Measurements from ENCODE around the gene SNX15.

The SNX15 gene

DNA sequence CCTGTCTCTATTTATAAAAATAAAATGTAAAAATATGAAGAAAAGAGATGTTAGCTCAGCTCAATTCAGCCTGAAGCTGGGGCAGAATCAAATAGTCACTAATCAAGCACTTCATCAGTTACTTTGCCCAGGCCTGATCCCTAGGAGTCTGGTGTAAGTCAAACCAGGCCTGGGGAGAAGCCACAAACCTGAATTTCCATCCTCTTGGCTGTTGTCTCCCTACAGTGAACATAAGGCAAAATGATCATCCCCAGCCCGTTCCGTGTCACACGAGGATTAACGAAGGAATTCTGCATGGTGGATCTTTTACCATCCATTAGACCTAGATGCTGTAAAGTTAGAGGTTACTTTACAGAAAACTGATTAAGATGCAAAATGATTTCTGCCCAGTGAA is 37.6 kb downstream of the SNX15 start:
- H3K4me3 ChIP-seq (ENCODE audit: low read depth, low read length), result no peak overlapping the region
- peak; percentile 25 for DNase-seq
- no peaks in the 10 kb centered on the region for H3K36me3 ChIP-seq
- TF ChIP-seq, protein P1, sequence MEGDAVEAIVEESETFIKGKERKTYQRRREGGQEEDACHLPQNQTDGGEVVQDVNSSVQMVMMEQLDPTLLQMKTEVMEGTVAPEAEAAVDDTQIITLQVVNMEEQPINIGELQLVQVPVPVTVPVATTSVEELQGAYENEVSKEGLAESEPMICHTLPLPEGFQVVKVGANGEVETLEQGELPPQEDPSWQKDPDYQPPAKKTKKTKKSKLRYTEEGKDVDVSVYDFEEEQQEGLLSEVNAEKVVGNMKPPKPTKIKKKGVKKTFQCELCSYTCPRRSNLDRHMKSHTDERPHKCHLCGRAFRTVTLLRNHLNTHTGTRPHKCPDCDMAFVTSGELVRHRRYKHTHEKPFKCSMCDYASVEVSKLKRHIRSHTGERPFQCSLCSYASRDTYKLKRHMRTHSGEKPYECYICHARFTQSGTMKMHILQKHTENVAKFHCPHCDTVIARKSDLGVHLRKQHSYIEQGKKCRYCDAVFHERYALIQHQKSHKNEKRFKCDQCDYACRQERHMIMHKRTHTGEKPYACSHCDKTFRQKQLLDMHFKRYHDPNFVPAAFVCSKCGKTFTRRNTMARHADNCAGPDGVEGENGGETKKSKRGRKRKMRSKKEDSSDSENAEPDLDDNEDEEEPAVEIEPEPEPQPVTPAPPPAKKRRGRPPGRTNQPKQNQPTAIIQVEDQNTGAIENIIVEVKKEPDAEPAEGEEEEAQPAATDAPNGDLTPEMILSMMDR (IDR thresholded peaks at IDR 0.05; ENCODE audit: low read depth, low read length), result no peak
- H3K27me3 ChIP-seq, result no peaks in the 10 kb centered on the region
- H3K4me1 ChIP-seq, result no peaks in the 10 kb centered on the region
- H3K9me3 ChIP-seq, result no peaks in the 10 kb centered on the region

DNA sequence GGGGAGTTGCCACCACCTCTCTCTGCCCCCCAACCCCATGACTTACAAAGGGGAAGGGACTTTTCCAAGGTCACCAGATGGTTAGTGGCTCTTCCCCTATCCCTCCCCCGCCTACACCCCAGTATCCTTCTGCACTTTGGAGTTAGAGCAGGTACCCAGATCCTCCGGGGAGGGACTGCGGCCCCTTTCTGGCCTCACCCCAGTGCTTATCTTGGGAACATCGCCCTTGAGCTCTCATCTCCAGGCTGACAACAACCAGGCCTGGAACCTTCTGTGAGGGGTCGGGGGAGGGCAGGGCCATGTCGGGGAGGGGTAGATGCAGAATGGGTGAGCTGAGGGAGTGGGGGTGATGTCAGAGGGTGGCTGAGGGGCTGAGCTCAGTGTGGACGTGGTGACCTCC is 38.6 kb downstream of the SNX15 start:
- TF ChIP-seq, protein P1 (IDR thresholded peaks at IDR 0.05; ENCODE audit: low read depth, low read length), result no peak
- H3K36me3 ChIP-seq, result no peaks in the 10 kb centered on the region
- H3K9me3 ChIP-seq, result no peaks in the 10 kb centered on the region
- H3K4me1 ChIP-seq, result no peaks in the 10 kb centered on the region
- no peaks in the 10 kb centered on the region for H3K27me3 ChIP-seq
- no peak for DNase-seq
- H3K4me3 ChIP-seq (ENCODE audit: low read depth, low read length), result no peak overlapping the region

DNA sequence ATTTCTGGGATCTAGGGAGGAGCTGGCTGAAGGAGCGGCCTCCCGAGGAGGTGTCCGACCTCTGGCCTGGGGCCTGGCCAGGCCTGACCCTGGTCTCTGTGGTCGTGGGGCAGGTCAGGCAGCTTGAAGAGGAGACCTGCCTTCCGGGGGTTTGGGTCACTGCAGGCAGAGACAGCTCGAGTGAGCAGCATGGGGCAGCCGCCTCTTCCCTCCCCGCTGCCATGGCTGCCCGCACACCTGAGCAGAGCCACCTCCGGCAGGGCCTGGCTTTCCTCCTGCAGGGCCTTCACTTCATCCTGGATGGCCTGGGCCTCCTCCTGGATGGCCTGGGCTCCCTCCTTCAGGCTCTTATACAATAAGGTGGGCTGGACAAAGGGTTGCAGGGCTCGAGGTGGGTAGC is 39.1 kb downstream of the SNX15 start:
- TF ChIP-seq, protein P1 (IDR thresholded peaks at IDR 0.05; ENCODE audit: low read depth, low read length), result no peak
- Histone ChIP-seq H3K9me3 (no peaks in the 10 kb centered on the region), H3K36me3 (no peaks in the 10 kb centered on the region), H3K27me3 (no peaks in the 10 kb centered on the region), H3K4me3 (ENCODE audit: low read depth, low read length) (no peak overlapping the region), H3K4me1 (no peaks in the 10 kb centered on the region)
- no peak for DNase-seq

DNA sequence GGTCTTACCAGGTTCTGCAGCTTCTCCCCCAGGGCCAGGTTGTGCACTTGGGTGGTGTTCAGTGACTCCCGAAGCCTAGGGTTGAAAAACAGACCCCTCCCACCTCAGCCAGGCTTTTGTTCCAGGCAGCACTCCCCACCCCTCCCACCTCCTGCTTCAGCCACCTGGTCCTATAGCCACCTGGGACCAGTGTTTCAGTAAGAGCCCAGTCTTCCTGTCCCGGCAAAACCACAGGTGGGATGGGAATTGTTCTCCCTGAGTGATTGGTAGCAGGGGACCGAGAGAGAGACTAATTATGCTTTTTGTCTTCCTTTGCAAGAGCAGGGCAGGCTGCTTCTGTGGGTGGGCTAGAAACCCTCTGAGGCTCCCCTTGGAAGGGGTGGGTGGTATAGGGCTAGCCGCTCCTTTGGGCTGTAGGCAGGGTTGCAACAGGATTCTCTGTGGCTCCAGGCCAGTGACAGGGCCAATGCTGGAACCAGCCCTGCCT is 39.6 kb downstream of the SNX15 start:
- H3K4me3 ChIP-seq (ENCODE audit: low read depth, low read length), result no peak overlapping the region

DNA sequence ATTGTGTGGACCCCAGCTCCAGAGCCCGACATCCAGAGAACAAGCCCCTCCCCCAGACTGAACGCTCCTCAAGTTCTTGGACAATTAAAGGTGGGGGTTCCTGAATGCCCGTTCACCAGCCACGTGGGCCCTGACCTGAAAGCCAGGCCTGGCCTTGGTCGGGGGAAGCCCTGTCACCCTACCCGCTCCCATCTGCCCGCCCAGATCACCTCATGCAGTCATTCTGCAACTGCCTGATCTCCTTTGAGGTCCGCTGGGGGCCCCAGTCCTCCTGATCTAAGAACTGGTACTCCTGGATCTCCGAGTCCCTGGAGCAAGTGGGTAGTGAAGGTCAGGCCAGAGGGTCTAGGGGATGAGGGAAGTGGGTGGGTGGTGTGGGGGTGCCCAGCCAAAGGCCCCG is 40.2 kb downstream of the SNX15 start:
- TF ChIP-seq, protein P1 (IDR thresholded peaks at IDR 0.05; ENCODE audit: low read depth, low read length), result no peak
- Histone ChIP-seq H3K9me3 (no peaks in the 10 kb centered on the region), H3K4me3 (ENCODE audit: low read depth, low read length) (no peak overlapping the region), H3K27me3 (no peaks in the 10 kb centered on the region), H3K4me1 (no peaks in the 10 kb centered on the region), H3K36me3 (no peaks in the 10 kb centered on the region)
- no peak for DNase-seq

More for the DNA sequence above, 39.6 kb downstream of the SNX15 start:
- H3K27me3 ChIP-seq, result no peaks in the 10 kb centered on the region
- no peaks in the 10 kb centered on the region for H3K36me3 ChIP-seq
- H3K4me1 ChIP-seq, result no peaks in the 10 kb centered on the region
- TF ChIP-seq, protein P1 (IDR thresholded peaks at IDR 0.05; ENCODE audit: low read depth, low read length), result no peak
- no peaks in the 10 kb centered on the region for H3K9me3 ChIP-seq
- DNase-seq, result no peak

DNA sequence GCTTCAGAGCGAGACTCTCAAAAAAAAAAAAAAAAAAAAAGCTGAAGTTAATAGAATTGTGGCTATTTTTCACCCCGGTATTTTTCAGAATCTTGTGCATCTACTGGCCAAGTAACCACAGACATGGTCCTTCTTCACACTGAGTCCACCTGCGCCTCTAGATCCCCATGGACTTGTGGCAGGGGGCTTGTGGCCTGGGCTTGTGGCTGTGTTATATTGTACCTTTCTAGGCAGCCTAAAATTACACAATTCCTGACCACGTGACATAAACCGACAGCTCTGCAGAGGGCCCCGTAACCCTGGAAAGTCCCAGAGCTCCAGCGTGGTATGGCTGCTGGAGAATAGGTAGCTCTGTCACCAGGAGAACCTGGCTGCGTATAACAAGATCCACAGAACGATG is 42.0 kb downstream of the SNX15 start:
- Histone ChIP-seq H3K4me1 (no peaks in the 10 kb centered on the region), H3K36me3 (no peaks in the 10 kb centered on the region), H3K4me3 (ENCODE audit: low read depth, low read length) (no peak overlapping the region), H3K27me3 (no peaks in the 10 kb centered on the region), H3K9me3 (no peaks in the 10 kb centered on the region)
- no peak for DNase-seq
- TF ChIP-seq, protein P1 (IDR thresholded peaks at IDR 0.05; ENCODE audit: low read depth, low read length), result no peak
